ENCODE measurements around the gene TCF4.

The TCF4 gene

DNA sequence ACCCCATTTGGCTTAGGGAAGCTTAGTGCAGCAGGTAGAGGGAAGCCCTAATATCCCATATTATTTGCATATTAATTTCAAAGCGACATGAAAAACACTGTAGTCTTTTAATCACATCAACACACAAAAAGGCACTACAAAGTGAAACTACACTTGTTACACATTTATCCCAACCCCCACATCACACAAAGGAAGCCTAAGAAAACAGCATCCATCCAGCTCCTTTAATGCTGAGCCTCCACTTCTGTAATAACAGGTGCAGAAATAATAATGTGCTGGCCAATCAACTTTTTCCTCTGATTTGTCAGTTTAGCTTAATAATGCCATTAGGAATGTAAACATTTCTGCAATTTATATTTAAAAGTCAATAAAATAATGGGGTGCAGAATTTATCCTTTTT is 274.0 kb downstream of the TCF4 start:
- CTCF ChIA-PET: no interaction called here
- POLR2A ChIA-PET: no interaction called here
- H3K4me3 ChIP-seq (ENCODE audit: low read depth, low read length): no peak overlapping the region

DNA sequence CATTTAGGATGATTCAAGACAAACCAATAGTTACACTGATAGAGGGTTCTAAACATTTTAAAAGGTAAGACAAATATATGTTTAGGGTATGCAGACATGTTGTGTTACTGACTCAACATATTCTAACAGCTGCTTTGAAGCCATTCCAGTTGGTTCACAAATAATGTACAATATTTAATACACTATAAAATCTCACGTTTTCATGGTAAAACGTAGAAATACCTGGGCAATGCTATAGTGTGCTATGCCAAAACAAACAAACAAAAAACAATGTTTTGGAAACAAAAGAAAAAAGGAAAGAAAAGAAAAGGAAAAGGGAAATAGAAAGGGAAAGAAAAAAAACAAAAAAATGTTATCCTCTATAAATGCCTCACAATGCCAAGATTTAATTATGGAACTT is 277.1 kb downstream of the TCF4 start:
- ChIA-PET CTCF (no interaction called here), POLR2A (no interaction called here)
- Histone ChIP-seq H3K4me1 (ENCODE audit: control insufficient read depth, insufficient read depth, low read length) (peaks cover 52% of the 10 kb centered on the region), H3K9me3 (ENCODE audit: control insufficient read depth, insufficient read depth, low read depth, low read length) (no peaks in the 10 kb centered on the region), H3K36me3 (ENCODE audit: control insufficient read depth in 2 of 2, insufficient read depth in 1 of 2, low read length in 2 of 2) (no peaks in the 10 kb centered on the region), H3K4me3 (ENCODE audit: low read depth, low read length) (no peak overlapping the region), H3K27ac (ENCODE audit: extremely low read depth, low read depth, low read length) (no peak overlapping the region)
- TF ChIP-seq ZNF654 (tag by site-specific recombination; IDR thresholded peaks at IDR 0.05; ENCODE audit: low read depth): no peak

More for the DNA sequence above, 274.0 kb downstream of the TCF4 start:
- H3K9me3 ChIP-seq (ENCODE audit: control insufficient read depth, insufficient read depth, low read depth, low read length): no peaks in the 10 kb centered on the region
- peaks cover 75% of the 10 kb centered on the region for H3K4me1 ChIP-seq (ENCODE audit: control insufficient read depth, insufficient read depth, low read length)
- no peaks in the 10 kb centered on the region for H3K36me3 ChIP-seq (ENCODE audit: control insufficient read depth in 2 of 2, insufficient read depth in 1 of 2, low read length in 2 of 2)
- H3K27ac ChIP-seq (ENCODE audit: extremely low read depth, low read depth, low read length): no peak overlapping the region
- TF ChIP-seq OSR2 (tag by site-specific recombination; IDR thresholded peaks at IDR 0.05) (0 out of 2 replicates have a peak, but pooled peaks have one; percentile 42), ZFHX2 (tag by site-specific recombination; conservative IDR thresholded peaks at IDR 0.05) (no peak), ZNF777 (tag by site-specific recombination; IDR thresholded peaks at IDR 0.05; ENCODE audit: borderline replicate concordance) (no peak), KLF7 (tag by site-specific recombination; IDR thresholded peaks at IDR 0.05; ENCODE audit: borderline replicate concordance) (no peak), ZBTB6 (tag by site-specific recombination; IDR thresholded peaks at IDR 0.05) (no peak)
- TF ChIP-seq, protein P1, sequence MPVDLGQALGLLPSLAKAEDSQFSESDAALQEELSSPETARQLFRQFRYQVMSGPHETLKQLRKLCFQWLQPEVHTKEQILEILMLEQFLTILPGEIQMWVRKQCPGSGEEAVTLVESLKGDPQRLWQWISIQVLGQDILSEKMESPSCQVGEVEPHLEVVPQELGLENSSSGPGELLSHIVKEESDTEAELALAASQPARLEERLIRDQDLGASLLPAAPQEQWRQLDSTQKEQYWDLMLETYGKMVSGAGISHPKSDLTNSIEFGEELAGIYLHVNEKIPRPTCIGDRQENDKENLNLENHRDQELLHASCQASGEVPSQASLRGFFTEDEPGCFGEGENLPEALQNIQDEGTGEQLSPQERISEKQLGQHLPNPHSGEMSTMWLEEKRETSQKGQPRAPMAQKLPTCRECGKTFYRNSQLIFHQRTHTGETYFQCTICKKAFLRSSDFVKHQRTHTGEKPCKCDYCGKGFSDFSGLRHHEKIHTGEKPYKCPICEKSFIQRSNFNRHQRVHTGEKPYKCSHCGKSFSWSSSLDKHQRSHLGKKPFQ (tag by site-specific recombination; IDR thresholded peaks at IDR 0.05): no peak

DNA sequence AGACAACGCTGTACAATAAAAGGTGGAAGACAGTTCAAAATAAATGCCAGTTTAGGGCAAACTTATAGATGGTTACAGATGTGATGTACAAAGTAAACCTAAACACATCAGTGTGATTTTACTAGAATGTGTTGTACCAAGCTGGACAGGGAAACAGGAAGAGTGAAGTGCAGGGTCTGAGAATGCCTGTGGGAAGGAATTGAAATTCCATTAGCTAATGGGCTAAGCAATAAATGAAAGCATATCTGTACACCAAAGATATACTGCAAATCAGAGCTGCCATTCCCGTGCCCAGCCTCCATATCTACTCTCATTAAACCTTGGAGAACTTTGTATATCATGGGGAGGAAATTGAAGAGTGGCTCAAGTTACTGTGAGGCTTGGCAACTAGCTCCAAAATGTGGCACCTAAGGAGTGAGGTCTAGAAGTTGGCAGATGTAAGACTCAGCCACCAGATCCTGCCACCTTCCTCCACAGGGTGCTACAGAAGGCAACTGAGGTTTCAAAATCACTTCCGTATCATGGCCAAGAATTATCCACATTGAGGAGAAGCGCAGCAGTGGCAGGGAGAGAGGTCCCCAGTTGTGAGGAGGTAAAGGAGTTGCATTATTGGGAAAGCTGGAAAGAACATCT is 277.8 kb downstream of the TCF4 start:
- ChIA-PET POLR2A (interaction anchor here (0.9 kb wide), 1 partner anchor 12 kb away, joined by 3 read pairs; no protein-coding TSS in a partner anchor), CTCF (interaction anchor here (0.7 to 1.3 kb wide), 2 partner anchors 9 to 67 kb away, joined by 3 to 4 read pairs; no protein-coding TSS in a partner anchor)
- Histone ChIP-seq H3K9me3 (ENCODE audit: control insufficient read depth, insufficient read depth, low read depth, low read length) (no peaks in the 10 kb centered on the region), H3K4me1 (ENCODE audit: control insufficient read depth, insufficient read depth, low read length) (peaks cover 46% of the 10 kb centered on the region), H3K27ac (ENCODE audit: extremely low read depth, low read depth, low read length) (no peak overlapping the region), H3K4me3 (ENCODE audit: low read depth, low read length) (no peak overlapping the region), H3K36me3 (ENCODE audit: control insufficient read depth in 2 of 2, insufficient read depth in 1 of 2, low read length in 2 of 2) (no peaks in the 10 kb centered on the region)
- TF ChIP-seq ZBTB21 (tag by site-specific recombination; IDR thresholded peaks at IDR 0.05): no peak
- 0 out of 2 replicates have a peak, but pooled peaks have one; percentile 35 for TF ChIP-seq YY2 (tag by site-specific recombination; IDR thresholded peaks at IDR 0.05)
- peak; percentile 50; the same call in 1 of the 2 replicates for TF ChIP-seq ZNF843 (tag by site-specific recombination; IDR thresholded peaks at IDR 0.05)
- TF ChIP-seq ZNF449 (tag by site-specific recombination; IDR thresholded peaks at IDR 0.05): no peak
- 0 out of 2 replicates have a peak, but pooled peaks have one; percentile 22 for TF ChIP-seq ZXDB (tag by site-specific recombination; IDR thresholded peaks at IDR 0.05)

DNA sequence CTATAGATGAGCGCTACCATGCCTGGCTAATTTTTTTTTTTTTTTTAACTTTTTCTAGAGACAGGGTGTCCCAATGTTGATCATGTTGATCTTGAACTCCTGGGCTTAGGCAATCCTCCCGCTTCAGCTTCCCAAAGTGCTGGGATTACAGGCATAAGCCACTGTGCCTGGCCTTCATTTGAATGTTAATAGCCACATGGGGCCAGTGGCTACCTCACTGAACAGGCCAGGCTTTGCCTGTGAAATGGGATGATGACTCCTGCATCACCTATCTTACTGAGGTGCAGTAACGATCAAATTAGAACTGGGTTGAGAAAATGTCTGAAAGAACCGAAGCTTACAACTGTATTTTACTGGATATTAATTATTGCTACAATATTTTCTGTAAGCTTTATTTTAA is 278.7 kb downstream of the TCF4 start:
- Histone ChIP-seq H3K27ac (ENCODE audit: extremely low read depth, low read depth, low read length) (no peak overlapping the region), H3K4me3 (ENCODE audit: low read depth, low read length) (no peak overlapping the region), H3K4me1 (ENCODE audit: control insufficient read depth, insufficient read depth, low read length) (peaks cover 37% of the 10 kb centered on the region), H3K36me3 (ENCODE audit: control insufficient read depth in 2 of 2, insufficient read depth in 1 of 2, low read length in 2 of 2) (no peaks in the 10 kb centered on the region), H3K9me3 (ENCODE audit: control insufficient read depth, insufficient read depth, low read depth, low read length) (no peaks in the 10 kb centered on the region)
- ChIA-PET POLR2A (no interaction called here), CTCF (interaction anchor here (0.7 to 1.3 kb wide), 2 partner anchors 8 to 66 kb away, joined by 3 to 4 read pairs; no protein-coding TSS in a partner anchor)
- TF ChIP-seq ZBTB17 (tag by site-specific recombination; IDR thresholded peaks at IDR 0.05) (no peak), OSR2 (tag by site-specific recombination; IDR thresholded peaks at IDR 0.05) (no peak), ZBTB7A (tag by site-specific recombination; IDR thresholded peaks at IDR 0.05; ENCODE audit: low read depth) (no peak), PRDM4 (tag by site-specific recombination; IDR thresholded peaks at IDR 0.05) (no peak), ZNF211 (tag by site-specific recombination; IDR thresholded peaks at IDR 0.05; ENCODE audit: low read depth) (no peak), ZNF354C (tag by site-specific recombination; IDR thresholded peaks at IDR 0.05; ENCODE audit: borderline replicate concordance, low read depth) (no peak), ZNF175 (tag by site-specific recombination; IDR thresholded peaks at IDR 0.05) (no peak), ZNF223 (tag by site-specific recombination; IDR thresholded peaks at IDR 0.05) (no peak)
